GM12878 (cell line): ENCODE measurements around the gene LUZP2.

Source experiments
- HCFC1 ChIP-seq: fragments of 150-350 bp; IDR thresholded peaks from 2 replicates; pipeline ENCODE4 v1.6.1; 2014; ENCODE audit warnings: low read length
- POLR2A ChIP-seq: IDR thresholded peaks from 2 replicates; pipeline ENCODE4 v1.6.1; 2011; ENCODE audit warnings: low read depth, mild to moderate bottlenecking, low read length

- TF ChIP-seq POLR2A (no peak), HCFC1 (no peak)
These were observed 139.4 kb downstream of the LUZP2 start for GRCh38 chr11:24636291-24636629.
